H1 (cell line): ENCODE measurements around the gene PRUNE1. TPM values are rescaled to one million over a fixed set of nuclear protein-coding genes. Genes with fewer than 3 reads are reported as not detected.

Experiments
- CTCF ChIA-PET: fragments of 300-600 bp; sonication (Branson Sonifier 250); formaldehyde crosslinking; loops from one replicate; lab custom pipeline; 2021; ENCODE audit not compliant: partially characterized antibody; lab: Charles Lee
- POLR2A ChIA-PET: fragments of 300-600 bp; sonication (Branson Sonifier 250); formaldehyde crosslinking; loops from one replicate; lab custom pipeline; 2021; ENCODE audit warnings: inconsistent platforms; ENCODE audit not compliant: partially characterized antibody; lab: Charles Lee
- DNase-seq, 2 experiments: peaks; one replicate each; pipeline versions ENCODE4 v3.0.0 to v3.0.0-alpha.2; 2010 to 2022; ENCODE audit warnings: low spot score in 2 of 2, low read depth in 1 of 2, mixed read lengths in 1 of 2
- FAIRE-seq: peaks from 2 replicates; lab custom pipeline; 2011; peaks lifted over from hg19 to GRCh38; lab: Jason Lieb, UNC
- H2AFZ ChIP-seq: 2 replicates; pipeline ENCODE4 v1.8.1; 2012; ENCODE audit warnings: low read length, inconsistent platforms
- H2AK5ac ChIP-seq: 2 replicates; pipeline ENCODE4 v1.6.1; 2013; ENCODE audit warnings: low read depth, low read length
- H2BK120ac ChIP-seq: replicated peaks from 2 replicates; pipeline ENCODE3; 2013; ENCODE audit warnings: low read depth, low read length, inconsistent platforms
- H2BK12ac ChIP-seq: 2 replicates; pipeline ENCODE4 v1.6.1; 2013; ENCODE audit warnings: low read depth, low read length
- H2BK15ac ChIP-seq: 2 replicates; pipeline ENCODE4 v1.6.1; 2013; ENCODE audit warnings: low read length
- H2BK20ac ChIP-seq: 2 replicates; pipeline ENCODE4 v1.6.1; 2013; ENCODE audit warnings: low read length
- H2BK5ac ChIP-seq: 2 replicates; pipeline ENCODE4 v1.6.1; 2013; ENCODE audit warnings: low read depth, low read length
- H3K14ac ChIP-seq: 2 replicates; pipeline ENCODE4 v1.6.1; 2013; ENCODE audit warnings: inconsistent platforms; ENCODE audit not compliant: insufficient read length
- H3K18ac ChIP-seq: 2 replicates; pipeline ENCODE4 v1.6.1; 2013; ENCODE audit warnings: low read length; ENCODE audit errors: extremely low read depth
- H3K23ac ChIP-seq: 2 replicates; pipeline ENCODE4 v1.6.1; 2013; ENCODE audit warnings: inconsistent platforms; ENCODE audit not compliant: insufficient read length
- H3K23me2 ChIP-seq: 2 replicates; pipeline ENCODE4 v1.6.1; 2013; ENCODE audit warnings: low read depth, low read length
- H3K27ac ChIP-seq: 2 replicates; pipeline ENCODE4 v1.6.1; 2011; ENCODE audit warnings: low read depth, low read length, inconsistent platforms
- H3K27me3 ChIP-seq, 4 experiments: replicated peaks in 1 of 4; 1 replicate in 1 of 4; 2 replicates in 3 of 4; pipeline versions ENCODE4 v1.6.1 to v1.8.1; 2011 to 2013; ENCODE audit warnings: low read length in 3 of 4, mild to moderate bottlenecking in 3 of 4, inconsistent platforms in 2 of 4, mixed read lengths in 2 of 4, moderate library complexity in 1 of 4; ENCODE audit not compliant: control insufficient read depth in 3 of 4, insufficient read depth in 3 of 4; ENCODE audit errors: extremely low read depth in 1 of 4
- H3K36me3 ChIP-seq, 4 experiments: 2 replicates each; pipeline versions ENCODE4 v1.6.1 to v1.8.1; 2011 to 2013; ENCODE audit warnings: mild to moderate bottlenecking in 4 of 4, low read length in 3 of 4, moderate library complexity in 2 of 4, control low read depth in 1 of 4, inconsistent platforms in 1 of 4; ENCODE audit not compliant: insufficient read depth in 4 of 4, control insufficient read depth in 2 of 4
- H3K4ac ChIP-seq: replicated peaks from 2 replicates; pipeline ENCODE3; 2013; ENCODE audit warnings: low read length, low read depth, mixed read lengths, inconsistent platforms; ENCODE audit not compliant: insufficient read length
- H3K4me1 ChIP-seq, 4 experiments: replicated peaks in 1 of 4; 1 replicate in 1 of 4; 2 replicates in 3 of 4; pipeline versions ENCODE4 v1.6.1 to v1.8.1; 2011 to 2013; ENCODE audit warnings: low read length in 3 of 4, inconsistent platforms in 2 of 4, mixed read lengths in 1 of 4; ENCODE audit not compliant: insufficient read depth in 4 of 4, control insufficient read depth in 3 of 4
- H3K4me2 ChIP-seq, 2 experiments: 2 replicates each; pipeline versions ENCODE4 v1.6.1 to v1.8.1; 2011 to 2013; ENCODE audit warnings: low read depth in 2 of 2, low read length in 2 of 2, control low read depth in 1 of 2, inconsistent platforms in 1 of 2, mild to moderate bottlenecking in 1 of 2; ENCODE audit not compliant: insufficient read depth in 1 of 2
- H3K4me3 ChIP-seq, 4 experiments: fragments of 200-600, 300-600 bp in 1 of 4; sonication (generic), shearing (Covaris generic), sonication (Bioruptor Twin) in 1 of 4; 2 replicates each; pipeline versions ENCODE4 v1.5.1 to v1.8.1; 2011 to 2016; ENCODE audit warnings: low read length in 4 of 4, low read depth in 3 of 4, control low read depth in 2 of 4, inconsistent platforms in 2 of 4, mild to moderate bottlenecking in 2 of 4, mixed read lengths in 1 of 4, moderate library complexity in 1 of 4; ENCODE audit not compliant: insufficient read depth in 2 of 4; ENCODE audit errors: extremely low read depth in 1 of 4
- H3K56ac ChIP-seq: replicated peaks from 2 replicates; pipeline ENCODE3; 2013; ENCODE audit warnings: low read depth, mild to moderate bottlenecking, mixed read lengths, low read length, inconsistent platforms; ENCODE audit not compliant: insufficient read length
- H3K79me1 ChIP-seq: 2 replicates; pipeline ENCODE4 v1.6.1; 2013; ENCODE audit warnings: low read depth, low read length, control low read depth
- H3K79me2 ChIP-seq, 2 experiments: 2 replicates each; pipeline versions ENCODE4 v1.6.1 to v1.8.1; 2012 to 2013; ENCODE audit warnings: low read length in 2 of 2, mild to moderate bottlenecking in 2 of 2, inconsistent platforms in 1 of 2; ENCODE audit not compliant: insufficient read depth in 2 of 2, control insufficient read depth in 1 of 2
- H3K9ac ChIP-seq, 4 experiments: replicated peaks in 1 of 4; 1 replicate in 1 of 4; 2 replicates in 3 of 4; pipeline versions ENCODE4 v1.6.1 to v1.8.1; 2011 to 2013; ENCODE audit warnings: low read depth in 3 of 4, low read length in 3 of 4, control low read depth in 2 of 4, mild to moderate bottlenecking in 2 of 4, moderate library complexity in 2 of 4, inconsistent platforms in 1 of 4; ENCODE audit errors: extremely low read depth in 1 of 4
- H3K9me3 ChIP-seq, 2 experiments: 2 replicates each; pipeline versions ENCODE4 v1.6.1 to v1.8.1; 2012 to 2013; ENCODE audit warnings: mild to moderate bottlenecking in 2 of 2, moderate library complexity in 2 of 2, control low read depth in 1 of 2, inconsistent platforms in 1 of 2, low read depth in 1 of 2, low read length in 1 of 2, mixed read lengths in 1 of 2; ENCODE audit not compliant: insufficient read depth in 2 of 2
- H4K20me1 ChIP-seq, 2 experiments: replicated peaks in 1 of 2; 2 replicates each; pipeline versions ENCODE3 to v1.8.1; 2011 to 2013; ENCODE audit warnings: inconsistent platforms in 2 of 2, low read length in 2 of 2, mild to moderate bottlenecking in 1 of 2; ENCODE audit not compliant: insufficient read depth in 2 of 2, control insufficient read depth in 1 of 2
- H4K5ac ChIP-seq: 2 replicates; pipeline ENCODE4 v1.6.1; 2013; ENCODE audit warnings: low read length, low read depth, mixed read lengths, inconsistent platforms; ENCODE audit not compliant: insufficient read length
- H4K8ac ChIP-seq: 2 replicates; pipeline ENCODE4 v1.8.0; 2013; ENCODE audit warnings: mild to moderate bottlenecking, moderate library complexity, low read length, inconsistent platforms; ENCODE audit not compliant: insufficient read depth; ENCODE audit errors: extremely low read depth
- H4K91ac ChIP-seq: replicated peaks from 2 replicates; pipeline ENCODE3; 2013; ENCODE audit warnings: low read length, mixed read lengths, inconsistent platforms; ENCODE audit not compliant: insufficient read length
- BACH1 ChIP-seq: IDR thresholded peaks from 2 replicates; pipeline ENCODE4 v1.6.1; 2012; ENCODE audit warnings: low read length, improper control_type of control experiment
- BCL11A ChIP-seq, 2 experiments: IDR thresholded peaks; one replicate each; pipeline ENCODE4 v1.6.1; 2011; ENCODE audit warnings: low read depth in 2 of 2, low read length in 2 of 2, mild to moderate bottlenecking in 2 of 2
- CBX8 ChIP-seq: fragments of 300-800, 300-1000 bp; sonication (generic); IDR thresholded peaks from 2 replicates; pipeline ENCODE4 v1.7.1; 2016; ENCODE audit warnings: low read depth, low read length, borderline replicate concordance
- JUND ChIP-seq: IDR thresholded peaks from 2 replicates; pipeline ENCODE4 v1.6.1; 2011; ENCODE audit warnings: mild to moderate bottlenecking, improper control_type of control experiment, low read length
- KDM1A ChIP-seq: fragments of 200-600, 300-600 bp; sonication (generic); IDR thresholded peaks from 2 replicates; pipeline ENCODE4 v1.7.1; 2016; ENCODE audit warnings: mild to moderate bottlenecking, low read length, borderline replicate concordance
- MAFK ChIP-seq: IDR thresholded peaks from 2 replicates; pipeline ENCODE4 v1.6.1; 2012; ENCODE audit warnings: low read depth, mild to moderate bottlenecking, improper control_type of control experiment, low read length
- RAD21 ChIP-seq, 2 experiments: IDR thresholded peaks in 1 of 2; conservative IDR thresholded peaks in 1 of 2; 2 replicates each; pipeline ENCODE4 v1.6.1; 2011; ENCODE audit warnings: low read depth in 2 of 2, low read length in 2 of 2, improper control_type of control experiment in 1 of 2, inconsistent platforms in 1 of 2, mild to moderate bottlenecking in 1 of 2, moderate library complexity in 1 of 2
- RNF2 ChIP-seq: fragments of 200-900, 300-1000 bp; sonication (generic); IDR thresholded peaks from 2 replicates; pipeline ENCODE4 v1.7.1; 2016; ENCODE audit warnings: borderline replicate concordance, low read depth, mild to moderate bottlenecking, antibody characterized with exemption, low read length; ENCODE audit not compliant: poor library complexity, severe bottlenecking; ENCODE audit errors: missing control alignments
- SAP30 ChIP-seq: fragments of 300-600 bp; sonication (generic); IDR thresholded peaks from 2 replicates; pipeline ENCODE4 v1.7.1; 2012; ENCODE audit warnings: low read length, moderate library complexity, mild to moderate bottlenecking, inconsistent platforms; ENCODE audit not compliant: insufficient read depth, insufficient replicate concordance
- whole genome bisulfite sequencing, 2 experiments: shearing (Covaris generic) in 1 of 2; methylation state at CpG; one replicate each; pipeline versions ENCODE4 v1.1.6 to v1.1.7; 2013 to 2015; ENCODE audit warnings: low lambda C conversion rate in 2 of 2, mixed read lengths in 2 of 2, inconsistent platforms in 1 of 2, low coverage in 1 of 2, missing lambda C conversion rate in 1 of 2; ENCODE audit not compliant: insufficient replicate concordance in 2 of 2, insufficient coverage in 1 of 2, insufficient read length in 1 of 2; ENCODE audit errors: extremely low coverage in 1 of 2, missing lambda C conversion rate in 1 of 2; 5-methylcytosine and 5-hydroxymethylcytosine counted together
- polyA plus RNA-seq, 7 experiments: library from polyadenylated mRNA; depleted of rRNA in 3 of 7; stranded (reverse) in 5 of 7; unstranded in 2 of 7; fragments of >200 nt in 5 of 7; fragments of 200-250 nt in 2 of 7; gene quantifications; 1 replicate in 5 of 7; 2 replicates in 1 of 7; 4 replicates in 1 of 7; pipeline versions ENCODE4 v1.2.1 to v1.2.3, GENCODE V29; 2011 to 2013; ENCODE audit warnings: missing spikeins in 2 of 7, mixed read lengths in 2 of 7
- total RNA-seq: library from RNA; stranded (reverse); fragmentation: NEBNext Ultra II Directional; extraction: Animal tissue kit (Norgen Biotek cat#: 25700); gene quantifications from 2 replicates; pipeline ENCODE4 v1.2.1, GENCODE V29; 2021

Gene PRUNE1
- total and polyA plus RNA-seq, 2 of the 8 experiments (the other 6 are each of a cell fraction or from before 2014, with no cell fraction given): 32.8 to 54.2 TPM

GRCh38 chr1:151059109-151060006 lies 51.1 kb downstream of the PRUNE1 start, which contains the start of gene CDC42SE1:
Gene CDC42SE1, minus strand, starts transcription at chr1:151059622. Its CDS starts 3,892 bp downstream, at chr1:151055730.
- Histone ChIP-seq H4K5ac (peak within 1 kb of the TSS; percentile 92), H3K79me1 (peaks cover 12% of the 10 kb centered on the region), H3K27ac (peak within 1 kb of the TSS; percentile 63), H4K91ac (peak within 1 kb of the TSS; percentile 86), H3K4me3 (peak within 1 kb of the TSS; percentile 80 to 97 (median 89)), H2AK5ac (no peak within 1 kb of the TSS), H3K23me2 (peaks cover 13% of the 10 kb centered on the region; the same call in 1 of the 2 replicates), H3K27me3 (no peaks in the 10 kb centered on the region), H4K8ac (peak within 1 kb of the TSS; percentile 68; the same call in 1 of the 2 replicates), H2BK15ac (no peak within 1 kb of the TSS; the same call in 1 of the 2 replicates), H2BK20ac (no peak within 1 kb of the TSS), H3K4ac (peak within 1 kb of the TSS; percentile 92), H3K9me3 (no peaks in the 10 kb centered on the region), H2BK120ac (no peak within 1 kb of the TSS), H3K4me2 (peak within 1 kb of the TSS; percentile 81 to 96), H3K4me1 (peaks cover 4 to 14% (median 6%) of the 10 kb centered on the region in 4 experiments; a peak in 6 of 7 replicates), H3K14ac (no peak within 1 kb of the TSS), H4K20me1 (peaks cover 0 to 8% of the 10 kb centered on the region in 2 experiments), H3K23ac (no peak within 1 kb of the TSS), H3K79me2 (peaks cover 7 to 67% of the 10 kb centered on the region in 2 experiments), H3K9ac (peak within 1 kb of the TSS; percentile 25 to 84 (median 76)), H3K18ac (peak within 1 kb of the TSS; percentile 97), H2BK5ac (peak within 1 kb of the TSS; percentile 90), H2BK12ac (no peak within 1 kb of the TSS; the same call in 1 of the 2 replicates), H3K56ac (peak within 1 kb of the TSS; percentile 90), H2AFZ (no peak within 1 kb of the TSS), H3K36me3 (peaks cover 11 to 23% (median 20%) of the 10 kb centered on the region in 4 experiments)
- ChIA-PET POLR2A (interaction anchor here (0.6 to 9.1 kb wide), 11 partner anchors 11 to 130 kb away, joined by 3 to 107 read pairs (median 4); partner anchors contain the start of genes C1orf56, GABPB2, MINDY1 and VPS72), CTCF (interaction anchor here (0.6 to 7.3 kb wide), 15 partner anchors 12 to 748 kb away, joined by 3 to 95 read pairs (median 5); partner anchors contain the start of genes C1orf56, GABPB2 and MINDY1)
- DNase-seq: peak in 1 of 2 experiments; percentile 85
- FAIRE-seq: no peak
- WGBS, 2 experiments: 0% methylated on average over 50 of the region's 58 CpGs; no CpG with 5 or more reads in 1 of the 2 experiments
- TF ChIP-seq CBX8 (no peak), MAFK (no peak), BACH1 (no peak), SAP30 (no peak), RAD21 (IDR thresholded peaks at IDR 0.05 in 1 of 2, conservative IDR thresholded peaks at IDR 0.05 in 1 of 2; ENCODE audit: low read depth in 2 of 2, low read length in 2 of 2) (peak; percentile 20 to 50; a peak in 3 of 4 replicates), RNF2 (no peak), JUND (no peak; the same call in 1 of the 2 replicates), BCL11A (IDR thresholded peaks at IDR 0.05; ENCODE audit: low read depth in 2 of 2, low read length in 2 of 2) (no peak), KDM1A (no peak)
